NCI-H1105 treated with DMSO at 0.1 percent for 48 hours (cell line): ENCODE measurements around the gene ZNF248.

ENCODE experiments used
- DNase-seq: peaks from one replicate; lab custom pipeline; 2025; lab: John Stamatoyannopoulos, UW

Gene ZNF248

DNA sequence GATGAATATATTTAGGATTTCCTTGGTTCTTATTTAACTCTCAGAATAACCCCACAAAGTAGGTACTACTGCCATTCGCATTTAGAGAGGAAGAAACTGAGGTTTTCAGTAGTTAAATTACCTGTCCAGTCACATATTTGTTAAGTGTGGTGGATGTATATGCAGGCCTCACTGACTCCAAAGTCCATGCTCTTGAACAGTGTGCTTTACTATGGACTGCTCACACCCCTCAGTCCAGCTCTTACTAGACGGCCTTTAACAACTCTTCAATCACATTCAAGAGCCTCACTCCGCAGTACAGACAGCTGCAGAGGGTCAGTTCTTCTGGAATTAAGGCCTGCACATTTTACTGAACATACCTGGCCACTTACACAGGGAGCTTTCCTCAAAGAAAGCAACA, 36.2 kb downstream of the ZNF248 start:
- DNase-seq = no peak

- no peak for DNase-seq
Measured at GRCh38 chr10:37819797-37820196, 37.6 kb downstream of the ZNF248 start.

DNA sequence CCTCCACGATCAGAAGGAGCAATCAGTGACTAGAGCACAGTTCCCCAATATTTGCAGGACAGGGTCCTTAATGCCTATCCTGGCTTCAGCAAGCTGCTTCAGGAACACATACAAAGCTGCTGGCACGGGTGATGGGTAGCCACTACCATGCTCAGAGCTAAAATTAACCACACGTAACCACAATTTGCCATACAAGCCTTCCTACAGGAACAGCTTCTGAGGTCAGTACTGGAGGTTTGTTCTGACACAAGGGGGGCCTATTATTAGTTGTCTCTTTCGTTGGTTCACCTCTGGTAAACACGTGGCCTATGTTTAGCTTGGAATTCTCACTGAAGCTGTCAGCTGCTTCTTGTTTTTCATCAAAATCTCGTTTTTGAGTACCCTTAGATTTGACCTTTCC, 41.1 kb downstream of the ZNF248 start:
- no peak for DNase-seq

- DNase-seq = no peak
Measured at GRCh38 chr10:37813763-37814162, 43.6 kb downstream of the ZNF248 start.

GRCh38 chr10:37812290-37812689, 45.1 kb downstream of the ZNF248 start:
- DNase-seq = no peak

- DNase-seq = no peak
Measured at GRCh38 chr10:37803269-37803668, 54.1 kb downstream of the ZNF248 start.

DNA sequence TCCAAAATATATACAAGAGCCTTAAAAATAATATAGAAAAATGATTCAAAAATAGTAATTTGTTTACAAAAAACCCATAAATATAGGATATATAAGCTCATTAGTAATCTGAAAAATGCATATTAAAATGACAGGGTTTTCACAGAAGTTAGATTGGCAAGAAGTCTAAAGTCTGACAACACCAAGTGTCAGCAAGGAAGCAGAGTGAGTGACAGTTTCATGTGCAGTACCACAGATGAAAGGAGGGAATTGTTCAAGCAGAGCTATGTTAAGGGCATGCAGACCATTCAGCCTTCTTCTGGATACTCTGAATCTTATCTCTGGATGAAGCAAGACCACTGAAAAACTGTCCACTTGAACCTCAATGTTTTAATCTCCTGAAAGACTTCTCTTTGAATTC, 55.9 kb downstream of the ZNF248 start:
- no peak for DNase-seq

GRCh38 chr10:37794305-37794976, 63.0 kb downstream of the ZNF248 start:
- DNase-seq = no peak

DNA sequence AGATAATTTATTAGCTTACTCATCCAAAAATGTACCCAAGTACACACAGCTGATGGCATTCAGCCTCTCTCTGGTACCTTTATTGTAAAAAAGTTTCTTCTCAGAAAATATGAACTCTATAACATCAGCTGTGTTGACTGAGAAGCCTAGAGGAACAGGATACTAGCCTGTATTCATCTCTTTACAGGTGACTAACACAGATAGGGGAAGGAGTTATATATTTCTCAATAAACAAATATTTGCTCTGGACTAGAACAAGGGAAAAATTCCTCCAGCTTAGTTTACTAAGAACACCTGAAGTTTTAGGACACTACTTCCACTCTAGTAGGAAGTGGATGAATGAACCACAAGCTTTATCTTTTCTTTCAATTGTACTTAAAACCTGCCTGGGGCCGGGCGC, 67.8 kb downstream of the ZNF248 start:
- no peak for DNase-seq

DNA sequence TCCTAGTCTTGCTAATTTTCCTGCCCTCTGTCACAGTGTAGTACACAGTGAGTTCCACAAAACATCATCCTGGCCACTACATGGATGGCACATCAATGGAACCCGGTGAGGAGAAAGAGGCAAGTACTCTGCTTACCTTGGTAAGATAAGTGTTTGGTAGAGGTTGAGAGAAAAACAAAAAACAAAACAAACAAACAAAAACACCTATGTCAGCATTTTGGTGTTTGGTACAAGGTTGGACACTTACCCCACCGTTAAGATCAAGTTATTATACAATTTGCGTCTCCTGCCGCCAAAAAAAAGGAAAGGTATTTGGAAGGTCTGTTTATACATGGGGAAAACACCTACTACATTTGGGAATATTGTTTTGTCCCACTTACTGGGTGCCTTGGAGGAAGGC, 72.7 kb downstream of the ZNF248 start:
- no peak for DNase-seq

- DNase-seq = no peak
Measured at GRCh38 chr10:37780536-37780935, 76.9 kb downstream of the ZNF248 start.

- DNase-seq = no peak
Measured at GRCh38 chr10:37777056-37777455, 80.4 kb downstream of the ZNF248 start.

DNA sequence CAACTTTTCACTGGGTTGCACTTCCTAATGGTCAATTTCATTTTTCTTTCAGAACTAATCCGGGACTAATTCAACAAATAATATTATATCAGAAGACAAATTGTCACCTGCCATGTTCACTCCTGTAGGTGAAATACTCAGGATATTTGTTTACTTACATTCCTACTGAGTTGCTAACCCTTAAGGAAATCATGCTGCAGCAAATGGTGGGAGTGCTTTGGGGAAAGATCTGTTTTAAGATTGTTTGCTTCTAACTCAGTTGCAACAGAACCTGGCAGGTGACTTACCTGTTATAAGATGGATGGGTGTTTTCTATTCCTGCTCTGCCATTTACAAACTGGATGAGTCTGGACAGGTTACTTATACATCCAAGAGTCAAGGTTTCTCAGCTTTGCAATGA, 81.8 kb downstream of the ZNF248 start:
- no peak for DNase-seq

DNA sequence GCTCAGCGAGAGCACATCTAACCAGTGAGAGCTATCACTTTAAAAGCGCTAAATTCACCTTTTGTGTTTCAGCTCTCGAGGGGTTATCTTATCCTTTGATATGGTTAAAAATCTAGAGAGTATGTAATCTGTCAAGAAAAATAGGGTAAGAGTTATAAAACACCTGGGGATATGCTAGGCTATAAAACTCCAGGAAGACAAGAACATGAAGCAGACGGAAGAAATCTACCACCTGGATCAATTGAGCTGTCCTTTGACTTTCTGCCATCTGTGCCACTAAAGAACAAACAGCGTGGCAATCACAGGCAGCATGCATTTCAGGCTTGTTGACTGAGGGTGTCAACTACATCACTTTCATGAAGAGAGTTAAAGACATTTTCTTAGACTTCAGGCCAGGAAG, 83.1 kb downstream of the ZNF248 start:
- DNase-seq = no peak

GRCh38 chr10:37765216-37765615, 92.2 kb downstream of the ZNF248 start:
- DNase-seq = no peak

DNA sequence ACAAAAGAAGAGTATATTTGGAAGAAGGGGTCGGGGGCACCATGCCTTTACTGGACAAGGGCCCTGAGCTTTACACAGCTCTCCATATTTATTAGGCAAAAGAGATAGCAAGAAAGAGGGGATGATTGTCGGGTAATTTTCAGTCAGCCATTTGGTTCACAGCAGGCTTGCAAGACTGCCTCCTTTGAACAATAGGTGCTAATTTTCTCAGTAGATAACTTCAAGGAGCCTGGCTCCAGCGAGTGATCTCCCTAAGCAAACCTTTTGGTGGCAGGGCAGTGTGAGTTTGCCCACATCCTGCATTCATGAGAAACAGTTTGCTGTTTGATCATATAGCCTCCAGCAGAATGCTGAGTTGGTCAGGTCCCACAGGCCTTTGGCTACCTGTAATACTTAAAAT, 94.3 kb downstream of the ZNF248 start:
- DNase-seq = no peak

DNA sequence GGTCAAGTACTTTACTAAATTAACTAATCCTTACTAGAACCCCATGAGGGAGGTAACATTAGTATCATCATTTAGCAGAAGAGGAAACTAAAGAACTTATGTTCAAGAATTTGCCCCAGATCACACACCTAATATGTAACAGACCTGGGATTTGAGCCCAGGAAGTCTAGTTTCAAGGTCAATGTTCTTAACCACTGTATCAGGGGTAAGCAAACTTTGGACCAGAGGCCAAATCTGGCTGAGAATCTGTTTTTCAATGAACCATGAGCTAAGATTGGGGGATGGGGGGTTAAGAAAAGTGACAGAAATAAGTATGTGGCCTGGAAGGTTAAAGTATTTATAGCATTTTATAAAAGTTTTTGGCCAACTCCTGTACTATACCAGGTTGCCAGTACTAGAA, 95.1 kb downstream of the ZNF248 start:
- DNase-seq = no peak

DNA sequence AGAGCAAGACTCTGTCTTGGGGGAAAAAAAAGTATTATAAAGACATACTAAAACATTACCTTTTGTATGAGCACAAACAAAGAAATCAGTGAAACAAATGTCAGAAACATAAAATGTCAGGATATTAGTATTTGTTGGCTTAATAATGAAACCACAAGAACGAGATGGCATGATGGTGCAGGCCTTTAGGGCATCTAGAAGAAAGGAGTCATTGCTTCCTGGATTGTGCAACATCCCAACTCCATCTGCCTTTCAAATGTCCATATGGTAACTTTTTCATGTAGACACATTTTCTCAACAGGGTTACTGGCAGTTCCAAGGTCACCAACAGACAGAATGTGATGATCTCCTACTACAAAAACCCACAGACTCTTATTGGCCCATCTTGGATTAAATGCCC, 96.6 kb downstream of the ZNF248 start:
- DNase-seq = no peak

- DNase-seq = no peak
Measured at GRCh38 chr10:37758074-37758473, 99.3 kb downstream of the ZNF248 start.

GRCh38 chr10:37754538-37755323, 102.7 kb downstream of the ZNF248 start:
- peak; percentile 4 for DNase-seq

GRCh38 chr10:37752334-37752875, 105.0 kb downstream of the ZNF248 start:
- no peak for DNase-seq

DNA sequence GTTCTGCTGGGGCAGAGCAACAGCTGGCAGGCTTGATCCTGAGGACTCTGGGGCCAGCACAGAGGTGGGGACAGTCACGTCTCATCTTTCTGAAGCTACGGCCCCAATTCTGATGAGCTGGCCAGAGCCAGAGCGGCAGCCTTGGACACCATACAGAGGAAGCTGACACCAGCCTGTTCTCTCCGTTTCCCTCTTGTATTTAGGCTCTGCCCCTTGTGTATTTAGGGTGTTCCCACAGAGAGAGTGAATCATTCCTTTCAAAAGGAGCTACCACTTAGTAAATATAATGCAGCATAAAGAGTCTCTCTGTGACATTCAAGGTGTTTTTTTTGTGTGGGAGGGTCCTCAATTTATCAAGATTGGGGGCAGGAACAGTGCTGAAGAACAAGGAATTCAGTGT, 109.2 kb downstream of the ZNF248 start:
- DNase-seq = no peak

GRCh38 chr10:37747081-37747480, 110.3 kb downstream of the ZNF248 start:
- no peak for DNase-seq

DNA sequence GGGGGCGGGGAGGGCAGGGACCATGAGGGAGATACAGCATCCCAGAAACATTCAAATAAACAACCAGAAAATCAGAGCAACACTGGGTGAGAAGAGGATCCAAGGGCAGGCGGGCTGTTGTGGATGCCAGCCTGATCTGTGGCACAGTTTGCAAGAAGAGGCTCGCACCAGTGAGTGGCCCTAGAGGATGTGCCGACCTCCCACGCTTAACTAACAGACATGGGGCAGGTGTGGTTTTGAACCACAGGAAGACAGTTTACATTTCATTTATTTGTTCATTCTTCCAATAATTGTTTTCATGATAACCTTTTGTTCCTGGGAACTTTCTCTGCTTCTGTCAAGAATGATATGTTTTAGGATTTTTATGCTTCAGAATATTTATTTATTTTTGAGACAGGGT, 115.6 kb downstream of the ZNF248 start:
- DNase-seq = no peak
